ENCODE data around the gene TBC1D20.

The TBC1D20 gene

GRCh38 chr20:503048-503737 lies 40.9 kb upstream of the TBC1D20 start:
- peaks cover 26% of the 10 kb centered on the region for H3K36me3 ChIP-seq
- no peak for DNase-seq
- H3K9me3 ChIP-seq = no peaks in the 10 kb centered on the region
- TF ChIP-seq, protein P1, sequence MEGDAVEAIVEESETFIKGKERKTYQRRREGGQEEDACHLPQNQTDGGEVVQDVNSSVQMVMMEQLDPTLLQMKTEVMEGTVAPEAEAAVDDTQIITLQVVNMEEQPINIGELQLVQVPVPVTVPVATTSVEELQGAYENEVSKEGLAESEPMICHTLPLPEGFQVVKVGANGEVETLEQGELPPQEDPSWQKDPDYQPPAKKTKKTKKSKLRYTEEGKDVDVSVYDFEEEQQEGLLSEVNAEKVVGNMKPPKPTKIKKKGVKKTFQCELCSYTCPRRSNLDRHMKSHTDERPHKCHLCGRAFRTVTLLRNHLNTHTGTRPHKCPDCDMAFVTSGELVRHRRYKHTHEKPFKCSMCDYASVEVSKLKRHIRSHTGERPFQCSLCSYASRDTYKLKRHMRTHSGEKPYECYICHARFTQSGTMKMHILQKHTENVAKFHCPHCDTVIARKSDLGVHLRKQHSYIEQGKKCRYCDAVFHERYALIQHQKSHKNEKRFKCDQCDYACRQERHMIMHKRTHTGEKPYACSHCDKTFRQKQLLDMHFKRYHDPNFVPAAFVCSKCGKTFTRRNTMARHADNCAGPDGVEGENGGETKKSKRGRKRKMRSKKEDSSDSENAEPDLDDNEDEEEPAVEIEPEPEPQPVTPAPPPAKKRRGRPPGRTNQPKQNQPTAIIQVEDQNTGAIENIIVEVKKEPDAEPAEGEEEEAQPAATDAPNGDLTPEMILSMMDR (IDR thresholded peaks at IDR 0.05; ENCODE audit: low read depth, low read length) = no peak
- H3K4me1 ChIP-seq = no peaks in the 10 kb centered on the region
- H3K27me3 ChIP-seq = no peaks in the 10 kb centered on the region
- no peak overlapping the region for H3K4me3 ChIP-seq (ENCODE audit: low read depth, low read length)

DNA sequence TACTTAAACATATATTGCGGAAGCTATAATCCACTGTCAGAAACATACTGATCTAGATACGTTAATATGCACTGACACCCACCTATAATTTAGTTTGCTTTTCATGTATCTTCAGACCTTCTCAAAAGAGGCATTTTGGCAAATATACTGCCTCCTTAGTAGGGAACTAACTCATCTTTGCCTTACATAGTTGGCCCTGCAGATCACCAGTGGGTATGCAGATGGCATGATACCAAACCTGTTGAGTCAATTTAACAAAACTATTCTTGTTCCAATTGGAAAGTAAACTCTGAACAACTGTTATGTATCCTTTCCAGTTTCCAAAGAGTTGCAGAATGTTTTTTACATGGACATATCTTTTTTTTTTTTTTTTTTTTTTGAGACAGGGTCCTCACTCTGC lies 35.6 kb upstream of the TBC1D20 start:
- H3K9me3 ChIP-seq = no peaks in the 10 kb centered on the region
- H3K4me1 ChIP-seq = no peaks in the 10 kb centered on the region
- no peaks in the 10 kb centered on the region for H3K27me3 ChIP-seq
- TF ChIP-seq, protein P1 (IDR thresholded peaks at IDR 0.05; ENCODE audit: low read depth, low read length) = no peak
- H3K36me3 ChIP-seq = peaks cover 23% of the 10 kb centered on the region
- H3K4me3 ChIP-seq (ENCODE audit: low read depth, low read length) = no peak overlapping the region
- no peak for DNase-seq

DNA sequence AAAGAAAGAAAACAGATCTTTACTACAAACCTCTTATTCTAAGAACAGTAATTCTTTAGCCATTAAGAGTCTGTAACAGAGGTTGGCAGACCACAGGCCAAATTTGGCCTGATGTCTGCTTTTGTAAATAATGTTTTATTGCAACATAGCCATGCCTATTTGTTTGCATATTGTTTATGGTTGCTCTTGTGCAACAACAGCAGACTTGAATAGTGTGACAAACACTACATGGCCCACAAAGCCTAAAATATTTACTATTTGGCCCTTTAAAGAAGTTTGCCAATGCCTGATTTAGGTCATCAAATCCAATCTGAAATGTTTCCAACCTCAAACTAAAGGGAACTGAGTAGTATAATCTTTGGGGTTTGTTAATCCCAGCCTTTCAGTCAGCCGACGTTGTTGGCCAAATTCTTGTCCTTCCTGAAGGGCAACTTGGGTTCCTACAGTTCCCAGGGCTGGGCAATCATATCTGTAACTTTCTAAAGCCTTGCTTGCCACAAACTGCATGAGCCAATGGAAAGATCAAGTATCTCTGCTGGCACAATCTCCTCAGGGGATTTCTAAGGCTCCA lies 33.9 kb upstream of the TBC1D20 start:
- Histone ChIP-seq H3K9me3 (no peaks in the 10 kb centered on the region), H3K4me3 (ENCODE audit: low read depth, low read length) (no peak overlapping the region), H3K27me3 (no peaks in the 10 kb centered on the region), H3K36me3 (peaks cover 21% of the 10 kb centered on the region), H3K4me1 (no peaks in the 10 kb centered on the region)
- no peak for DNase-seq
- TF ChIP-seq, protein P1 (IDR thresholded peaks at IDR 0.05; ENCODE audit: low read depth, low read length) = no peak

DNA sequence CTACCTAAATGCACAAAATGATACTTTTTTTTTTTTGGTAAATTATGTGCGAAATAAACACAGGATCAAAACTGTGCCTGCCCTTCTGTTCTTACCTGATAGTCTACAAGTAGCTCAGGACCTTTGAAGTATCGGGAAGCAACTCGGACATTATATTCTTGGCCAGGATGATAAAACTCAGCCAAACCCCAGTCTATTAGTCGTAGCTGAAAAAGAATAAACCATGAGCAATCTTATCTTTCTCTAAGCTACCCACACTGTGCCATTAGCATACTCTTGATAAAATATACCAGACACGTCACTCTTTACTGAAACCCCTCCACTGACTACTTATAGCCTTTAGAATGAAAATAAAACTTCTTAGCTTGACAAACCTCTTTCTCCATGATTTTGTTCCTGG lies 29.8 kb upstream of the TBC1D20 start:
- H3K27me3 ChIP-seq = no peaks in the 10 kb centered on the region
- DNase-seq = no peak
- peaks cover 33% of the 10 kb centered on the region for H3K36me3 ChIP-seq
- no peaks in the 10 kb centered on the region for H3K4me1 ChIP-seq
- TF ChIP-seq, protein P1 (IDR thresholded peaks at IDR 0.05; ENCODE audit: low read depth, low read length) = no peak
- no peaks in the 10 kb centered on the region for H3K9me3 ChIP-seq
- H3K4me3 ChIP-seq (ENCODE audit: low read depth, low read length) = no peak overlapping the region

GRCh38 chr20:487655-488054 lies 25.3 kb upstream of the TBC1D20 start:
- Histone ChIP-seq H3K9me3 (no peaks in the 10 kb centered on the region), H3K27me3 (no peaks in the 10 kb centered on the region), H3K4me3 (ENCODE audit: low read depth, low read length) (no peak overlapping the region), H3K36me3 (peaks cover 33% of the 10 kb centered on the region), H3K4me1 (no peaks in the 10 kb centered on the region)
- DNase-seq = no peak
- TF ChIP-seq, protein P1 (IDR thresholded peaks at IDR 0.05; ENCODE audit: low read depth, low read length) = no peak

Measured in BE2C (cell line).